PC-9 (cell line): ENCODE data around the gene TP53I11. TPM values are rescaled to one million over a fixed set of nuclear protein-coding genes. Genes with fewer than 3 reads are reported as not detected.

Experiments
- BruUV-seq: library from RNA; stranded (reverse); fragments of 400-500 nt; replicated peaks from 2 replicates; lab custom pipeline; 2021; lab: Mats Ljungman, UMichigan
- CTCF ChIA-PET: fragments of 300-600 bp; sonication (Branson Sonifier 250); formaldehyde crosslinking; loops from one replicate; lab custom pipeline; 2022; ENCODE audit warnings: antibody characterized with exemption; lab: Charles Lee
- POLR2A ChIA-PET: fragments of 300-600 bp; sonication (Branson Sonifier 250); formaldehyde crosslinking; loops from one replicate; lab custom pipeline; 2022; ENCODE audit warnings: antibody characterized with exemption; ENCODE audit not compliant: unreplicated experiment; lab: Charles Lee
- DNase-seq, 2 experiments: peaks; one replicate each; pipeline versions ENCODE4 v3.0.0 to v3.0.0-alpha.2; 2015 to 2022; ENCODE audit warnings: mixed read lengths in 1 of 2
- H2AFZ ChIP-seq: fragments of 200-600 bp; sonication (generic); 2 replicates; pipeline ENCODE4 v1.8.1; 2017; ENCODE audit warnings: antibody characterized with exemption
- H3F3A ChIP-seq: fragments of 200-600 bp; sonication (generic); 2 replicates; pipeline ENCODE4 v1.8.1; 2017; ENCODE audit warnings: antibody characterized with exemption, mild to moderate bottlenecking, low read depth; ENCODE audit not compliant: insufficient read depth
- H3K27ac ChIP-seq: fragments of 200-600 bp; sonication (generic); 2 replicates; pipeline ENCODE4 v1.6.1; 2016; ENCODE audit warnings: mixed run types
- H3K27me3 ChIP-seq: fragments of 200-600 bp; sonication (generic); 2 replicates; pipeline ENCODE4 v1.6.1; 2016; ENCODE audit warnings: low read depth, mixed run types; ENCODE audit not compliant: insufficient read depth
- H3K36me3 ChIP-seq: fragments of 200-600 bp; sonication (generic); 2 replicates; pipeline ENCODE4 v1.6.1; 2016; ENCODE audit warnings: low read depth, mixed run types
- H3K4me1 ChIP-seq: fragments of 200-600 bp; sonication (generic); replicated peaks from 2 replicates; pipeline ENCODE4 v1.6.1; 2016; ENCODE audit warnings: mixed run types; ENCODE audit not compliant: insufficient read depth
- H3K4me2 ChIP-seq: fragments of 200-600 bp; sonication (generic); 2 replicates; pipeline ENCODE4 v1.6.1; 2017; ENCODE audit warnings: mixed run types
- H3K4me3 ChIP-seq: fragments of 200-600 bp; sonication (generic); 2 replicates; pipeline ENCODE4 v1.6.1; 2016; ENCODE audit warnings: mixed run types
- H3K79me2 ChIP-seq: fragments of 200-600 bp; sonication (generic); 2 replicates; pipeline ENCODE4 v1.6.1; 2017; ENCODE audit warnings: low read depth, mixed run types
- H3K9me2 ChIP-seq: fragments of 200-600 bp; sonication (generic); 2 replicates; pipeline ENCODE4 v1.8.1; 2017; ENCODE audit warnings: mild to moderate bottlenecking; ENCODE audit not compliant: insufficient read depth
- H3K9me3 ChIP-seq: fragments of 200-600 bp; sonication (generic); 2 replicates; pipeline ENCODE4 v1.8.1; 2016; ENCODE audit warnings: low read depth; ENCODE audit not compliant: insufficient read depth
- H4K20me1 ChIP-seq: fragments of 200-600 bp; sonication (generic); 2 replicates; pipeline ENCODE4 v1.8.1; 2017; ENCODE audit not compliant: insufficient read depth
- EZH2 ChIP-seq: fragments of 200-600 bp; sonication (generic); IDR thresholded peaks from 2 replicates; pipeline ENCODE4 v1.8.0; 2017; ENCODE audit warnings: antibody characterized with exemption, low read depth
- intact Hi-C: fragments of 100-400 bp; cut with micrococcal nuclease; formaldehyde crosslinking; loops from one replicate; pipeline ENCODE4 v1.10.0; 2022; ENCODE audit not compliant: unreplicated experiment
- total RNA-seq: library from RNA; stranded (reverse); gene quantifications from 2 replicates; pipeline ENCODE4 v1.2.3, GENCODE V29; 2021
- TF ChIP-seq, protein P1 (sequence below): fragments of 200-600 bp; sonication (generic); conservative IDR thresholded peaks from 2 replicates; pipeline ENCODE4 v1.6.1; 2017; ENCODE audit warnings: mixed run types, antibody characterized with exemption, mild to moderate bottlenecking, moderate library complexity

The TP53I11 gene
- total RNA-seq, 1 experiment from 2014 or later: 0.46 TPM

DNA sequence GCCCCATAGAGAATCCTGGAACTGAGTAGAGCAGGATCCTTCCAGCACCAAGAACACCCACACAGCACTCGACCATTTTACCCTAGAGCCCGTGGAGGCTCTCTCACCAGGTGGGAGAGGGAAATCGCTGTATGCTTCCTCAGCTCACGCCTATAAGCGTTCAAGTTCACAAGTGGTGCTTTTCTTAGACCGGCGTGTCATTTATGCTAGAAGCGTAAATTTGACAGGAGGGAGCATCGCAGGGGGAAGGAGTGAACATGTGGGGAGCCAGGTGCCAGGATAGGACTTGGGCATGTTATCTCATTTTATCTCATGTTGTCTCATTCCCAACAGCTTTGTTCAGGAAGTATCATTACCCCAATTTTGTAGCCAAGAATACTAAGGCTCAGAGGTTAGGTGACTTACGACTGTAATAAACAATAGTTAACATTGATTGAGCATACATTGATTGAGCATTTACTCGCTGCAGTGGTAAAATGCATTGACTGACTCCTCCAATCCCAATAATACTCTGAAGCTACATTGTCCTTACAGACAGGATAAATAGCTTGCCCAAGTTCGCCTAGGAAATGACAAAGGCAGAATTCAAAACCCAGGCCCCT is 19.1 kb upstream of the TP53I11 start:
- no peak for TF ChIP-seq EZH2
- TF ChIP-seq, protein P1, sequence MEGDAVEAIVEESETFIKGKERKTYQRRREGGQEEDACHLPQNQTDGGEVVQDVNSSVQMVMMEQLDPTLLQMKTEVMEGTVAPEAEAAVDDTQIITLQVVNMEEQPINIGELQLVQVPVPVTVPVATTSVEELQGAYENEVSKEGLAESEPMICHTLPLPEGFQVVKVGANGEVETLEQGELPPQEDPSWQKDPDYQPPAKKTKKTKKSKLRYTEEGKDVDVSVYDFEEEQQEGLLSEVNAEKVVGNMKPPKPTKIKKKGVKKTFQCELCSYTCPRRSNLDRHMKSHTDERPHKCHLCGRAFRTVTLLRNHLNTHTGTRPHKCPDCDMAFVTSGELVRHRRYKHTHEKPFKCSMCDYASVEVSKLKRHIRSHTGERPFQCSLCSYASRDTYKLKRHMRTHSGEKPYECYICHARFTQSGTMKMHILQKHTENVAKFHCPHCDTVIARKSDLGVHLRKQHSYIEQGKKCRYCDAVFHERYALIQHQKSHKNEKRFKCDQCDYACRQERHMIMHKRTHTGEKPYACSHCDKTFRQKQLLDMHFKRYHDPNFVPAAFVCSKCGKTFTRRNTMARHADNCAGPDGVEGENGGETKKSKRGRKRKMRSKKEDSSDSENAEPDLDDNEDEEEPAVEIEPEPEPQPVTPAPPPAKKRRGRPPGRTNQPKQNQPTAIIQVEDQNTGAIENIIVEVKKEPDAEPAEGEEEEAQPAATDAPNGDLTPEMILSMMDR: no peak
- no TSS peak for BruUV-seq

DNA sequence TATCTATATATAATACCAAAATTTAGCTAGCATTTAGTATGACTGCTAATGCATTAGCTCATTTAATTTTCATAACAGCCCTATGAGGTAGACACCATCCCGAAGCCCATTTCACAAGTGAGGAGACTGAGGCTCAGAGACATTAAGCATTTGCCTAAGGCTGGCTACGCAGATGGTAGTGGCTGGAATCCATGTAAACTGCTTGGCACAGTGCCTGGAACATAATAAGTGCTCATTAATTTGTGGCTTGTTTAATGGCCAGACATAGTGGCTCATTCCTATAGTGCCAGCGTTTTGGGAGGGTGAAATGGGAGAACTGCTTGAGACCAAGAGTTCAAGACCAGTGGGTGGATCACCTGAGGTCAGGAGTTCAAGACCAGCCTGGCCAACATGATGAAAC is 17.8 kb upstream of the TP53I11 start:
- intact Hi-C loops: no loop called here
- CTCF ChIA-PET: no interaction called here
- no peaks in the 10 kb centered on the region for H3F3A ChIP-seq

More for the DNA sequence above, 19.1 kb upstream of the TP53I11 start:
- H2AFZ ChIP-seq: no peak overlapping the region
- H3K27ac ChIP-seq: no peak overlapping the region
- H3K4me1 ChIP-seq: no peaks in the 10 kb centered on the region
- H3K9me2 ChIP-seq: no peaks in the 10 kb centered on the region
- H4K20me1 ChIP-seq: no peaks in the 10 kb centered on the region
- CTCF ChIA-PET: no interaction called here
- no peaks in the 10 kb centered on the region for H3K79me2 ChIP-seq
- POLR2A ChIA-PET: no interaction called here
- H3F3A ChIP-seq: no peaks in the 10 kb centered on the region
- no peak overlapping the region for H3K4me3 ChIP-seq
- no peaks in the 10 kb centered on the region for H3K9me3 ChIP-seq
- no peaks in the 10 kb centered on the region for H3K36me3 ChIP-seq
- intact Hi-C loops: no loop called here
- H3K4me2 ChIP-seq: no peak overlapping the region
- H3K27me3 ChIP-seq: 0 out of 2 replicates have a peak, but pooled peaks cover 3% of the 10 kb centered on the region
- DNase-seq: no peak

DNA sequence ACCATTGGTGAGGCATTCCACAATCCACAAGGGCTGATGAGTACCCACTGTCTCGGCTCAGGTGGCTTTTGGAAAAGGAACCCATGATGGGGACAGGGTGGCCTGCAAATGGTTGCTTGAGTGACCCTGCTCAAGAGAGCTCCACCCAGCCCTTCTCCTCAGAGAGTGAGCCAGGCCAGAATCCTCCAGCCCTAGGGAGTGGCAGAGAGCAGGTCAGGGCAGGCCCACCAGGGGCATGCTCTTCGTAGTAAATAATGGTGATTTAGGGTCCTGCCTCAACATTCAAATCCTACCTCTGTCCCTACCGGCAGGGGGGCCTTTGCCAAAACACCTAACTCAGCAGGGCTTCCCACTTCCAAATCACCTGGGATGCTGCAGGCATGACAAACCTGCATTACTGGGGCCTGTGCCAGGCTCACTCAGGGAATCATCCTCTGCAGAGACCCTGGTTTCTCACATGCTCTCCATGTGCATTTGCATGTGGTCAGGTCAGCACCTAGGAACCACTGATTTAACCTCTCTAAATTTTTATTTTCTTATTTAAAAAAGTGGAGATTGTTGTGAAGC is 17.3 kb upstream of the TP53I11 start:
- ChIA-PET POLR2A (no interaction called here), CTCF (no interaction called here)
- no peak for DNase-seq
- Histone ChIP-seq H3K4me2 (no peak overlapping the region), H3K36me3 (no peaks in the 10 kb centered on the region), H3F3A (no peaks in the 10 kb centered on the region), H3K79me2 (no peaks in the 10 kb centered on the region), H2AFZ (no peak overlapping the region), H3K9me2 (no peaks in the 10 kb centered on the region), H3K27me3 (0 out of 2 replicates have a peak, but pooled peaks cover 3% of the 10 kb centered on the region), H3K27ac (no peak overlapping the region), H3K4me3 (no peak overlapping the region), H3K4me1 (0 out of 2 replicates have a peak, but pooled peaks cover 4% of the 10 kb centered on the region), H3K9me3 (no peaks in the 10 kb centered on the region), H4K20me1 (no peaks in the 10 kb centered on the region)
- TF ChIP-seq, protein P1: no peak
- TF ChIP-seq EZH2: no peak
- intact Hi-C loops: no loop called here
- no TSS peak for BruUV-seq

More for the DNA sequence above, 17.8 kb upstream of the TP53I11 start:
- Histone ChIP-seq H3K27ac (no peak overlapping the region), H3K9me2 (no peaks in the 10 kb centered on the region), H2AFZ (no peak overlapping the region), H3K27me3 (0 out of 2 replicates have a peak, but pooled peaks cover 3% of the 10 kb centered on the region), H3K9me3 (no peaks in the 10 kb centered on the region), H3K4me2 (no peak overlapping the region), H3K4me1 (0 out of 2 replicates have a peak, but pooled peaks cover 4% of the 10 kb centered on the region), H4K20me1 (no peaks in the 10 kb centered on the region), H3K79me2 (no peaks in the 10 kb centered on the region), H3K4me3 (no peak overlapping the region), H3K36me3 (no peaks in the 10 kb centered on the region)
- POLR2A ChIA-PET: no interaction called here
- TF ChIP-seq EZH2: no peak
- TF ChIP-seq, protein P1: no peak
- no peak for DNase-seq
- BruUV-seq: no TSS peak
